Mesodermal cell (in vitro differentiated cells): Measurements from ENCODE around the gene PELI2. TPM values are rescaled to one million over a fixed set of nuclear protein-coding genes. Genes with fewer than 3 reads are reported as not detected.

ENCODE experiments used
- H3K27ac ChIP-seq: 2 replicates; pipeline ENCODE4 v1.7.0; 2013; ENCODE audit warnings: mild to moderate bottlenecking, low read depth, low read length, moderate library complexity; ENCODE audit not compliant: severe bottlenecking
- H3K36me3 ChIP-seq: 2 replicates; pipeline ENCODE4 v1.7.1; 2013; ENCODE audit warnings: mild to moderate bottlenecking, low read length, moderate library complexity; ENCODE audit not compliant: control insufficient read depth, insufficient read depth
- H3K4me1 ChIP-seq: one replicate; pipeline ENCODE4 v1.7.1; 2013; ENCODE audit warnings: mild to moderate bottlenecking, low read length; ENCODE audit not compliant: insufficient read depth, control insufficient read depth, poor library complexity, severe bottlenecking
- H3K4me3 ChIP-seq: 2 replicates; pipeline ENCODE4 v1.7.0; 2013; ENCODE audit warnings: low read length, control low read depth, mild to moderate bottlenecking; ENCODE audit not compliant: insufficient read depth, poor library complexity, severe bottlenecking; ENCODE audit errors: extremely low read depth
- H3K9me3 ChIP-seq: 2 replicates; pipeline ENCODE4 v1.7.1; 2013; ENCODE audit warnings: mild to moderate bottlenecking, low read length, moderate library complexity; ENCODE audit not compliant: control insufficient read depth
- WGBS, 2 experiments: methylation state at CpG; one replicate each; pipeline ENCODE4 v1.1.5; 2013; ENCODE audit warnings: missing lambda C conversion rate in 2 of 2; ENCODE audit not compliant: insufficient coverage in 2 of 2; 5-methylcytosine and 5-hydroxymethylcytosine counted together
- polyA plus RNA-seq, 2 experiments: library from polyadenylated mRNA; stranded (reverse); fragments of 50-300 nt; gene quantifications; one replicate each; pipeline ENCODE4 v1.2.3, GENCODE V29; 2013

The PELI2 gene
- polyA plus RNA-seq (2013, experiment 1 of 2) = 17.5 TPM
- polyA plus RNA-seq (2013, experiment 2 of 2) = 15.3 TPM

GRCh38 chr14:56117765-56118610, at the start of gene PELI2:
Gene PELI2, plus strand, starts transcription at chr14:56118411. Its CDS starts 250 bp downstream, at chr14:56118661.
- WGBS, 2 experiments = 0 to 1% methylated on average over 39 to 45 of the region's 96 CpGs
- Histone ChIP-seq H3K9me3 (no peaks in the 10 kb centered on the region), H3K36me3 (no peaks in the 10 kb centered on the region), H3K4me1 (peaks cover 14% of the 10 kb centered on the region), H3K4me3 (peak within 1 kb of the TSS; percentile 70), H3K27ac (peak within 1 kb of the TSS; percentile 81)

- 76 to 94% methylated on average over 3 to 4 of the region's 4 CpGs for WGBS, 2 experiments
- no peaks in the 10 kb centered on the region for H3K36me3 ChIP-seq
- H3K9me3 ChIP-seq = no peaks in the 10 kb centered on the region
- H3K4me3 ChIP-seq = no peak overlapping the region
- H3K27ac ChIP-seq = no peak overlapping the region
- H3K4me1 ChIP-seq = no peaks in the 10 kb centered on the region
Observed at GRCh38 chr14:56073799-56074198, 44.4 kb upstream of the PELI2 start.

- Histone ChIP-seq H3K9me3 (no peaks in the 10 kb centered on the region), H3K4me3 (no peak overlapping the region), H3K27ac (no peak overlapping the region), H3K36me3 (no peaks in the 10 kb centered on the region), H3K4me1 (no peaks in the 10 kb centered on the region)
- no CpG with 5 or more reads among the region's 2 CpGs for WGBS, 2 experiments
Observed at GRCh38 chr14:56075301-56075700, 42.9 kb upstream of the PELI2 start.

GRCh38 chr14:56081139-56081538, 37.1 kb upstream of the PELI2 start:
- no peak overlapping the region for H3K4me3 ChIP-seq
- no peaks in the 10 kb centered on the region for H3K36me3 ChIP-seq
- peaks cover 25% of the 10 kb centered on the region for H3K4me1 ChIP-seq
- 83 to 92% methylated on average over 1 of the region's 2 CpGs for WGBS, 2 experiments
- H3K27ac ChIP-seq = peak overlapping the region; percentile 76
- H3K9me3 ChIP-seq = no peaks in the 10 kb centered on the region

DNA sequence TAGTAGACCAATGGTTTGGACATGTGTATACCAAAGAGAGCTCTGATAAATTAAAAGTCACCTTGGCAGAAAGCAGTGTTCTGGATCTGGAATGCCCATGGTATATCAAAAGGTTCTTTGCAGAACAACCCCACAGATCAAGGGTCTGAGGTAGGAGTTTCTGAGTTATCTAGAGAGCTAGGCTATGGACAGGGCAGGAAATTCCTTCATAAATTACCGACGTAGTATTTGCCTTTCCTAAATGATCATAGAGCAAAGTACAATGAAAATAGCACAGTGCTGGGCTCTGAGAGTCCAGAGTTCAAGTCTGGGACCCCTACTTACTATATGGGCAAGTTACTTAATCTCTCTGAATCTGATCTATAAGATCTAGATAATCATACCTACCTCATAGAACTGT, 35.3 kb upstream of the PELI2 start:
- H3K36me3 ChIP-seq = no peaks in the 10 kb centered on the region
- 90% methylated on average over 2 of the region's 2 CpGs; no CpG with 5 or more reads in 1 of the 2 experiments for WGBS, 2 experiments
- H3K27ac ChIP-seq = peak overlapping the region; percentile 76
- no peaks in the 10 kb centered on the region for H3K9me3 ChIP-seq
- H3K4me3 ChIP-seq = no peak overlapping the region
- peaks cover 25% of the 10 kb centered on the region for H3K4me1 ChIP-seq

DNA sequence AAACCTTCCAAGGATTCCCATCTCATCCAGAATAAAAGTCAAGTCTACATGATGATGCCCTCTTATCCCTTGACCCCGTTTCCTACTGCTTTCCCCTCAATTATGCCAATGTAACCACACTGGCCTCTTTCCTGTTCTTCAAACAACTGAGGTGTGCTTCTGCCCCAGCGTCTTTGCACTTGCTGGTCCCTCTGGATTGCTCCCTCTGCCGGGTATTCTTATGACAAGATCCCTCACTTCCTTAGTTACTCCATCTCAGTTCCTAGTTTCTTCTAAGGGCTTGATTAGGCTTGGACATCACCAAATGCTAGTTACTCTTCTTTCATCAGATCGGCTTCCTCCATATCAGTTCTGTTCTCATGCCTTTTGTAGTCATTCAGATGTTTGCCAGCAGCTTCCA, 32.7 kb upstream of the PELI2 start:
- Histone ChIP-seq H3K9me3 (no peaks in the 10 kb centered on the region), H3K27ac (no peak overlapping the region), H3K36me3 (no peaks in the 10 kb centered on the region), H3K4me1 (peaks cover 31% of the 10 kb centered on the region), H3K4me3 (no peak overlapping the region)
- WGBS, 2 experiments = 81 to 96% methylated on average over 4 of the region's 4 CpGs

DNA sequence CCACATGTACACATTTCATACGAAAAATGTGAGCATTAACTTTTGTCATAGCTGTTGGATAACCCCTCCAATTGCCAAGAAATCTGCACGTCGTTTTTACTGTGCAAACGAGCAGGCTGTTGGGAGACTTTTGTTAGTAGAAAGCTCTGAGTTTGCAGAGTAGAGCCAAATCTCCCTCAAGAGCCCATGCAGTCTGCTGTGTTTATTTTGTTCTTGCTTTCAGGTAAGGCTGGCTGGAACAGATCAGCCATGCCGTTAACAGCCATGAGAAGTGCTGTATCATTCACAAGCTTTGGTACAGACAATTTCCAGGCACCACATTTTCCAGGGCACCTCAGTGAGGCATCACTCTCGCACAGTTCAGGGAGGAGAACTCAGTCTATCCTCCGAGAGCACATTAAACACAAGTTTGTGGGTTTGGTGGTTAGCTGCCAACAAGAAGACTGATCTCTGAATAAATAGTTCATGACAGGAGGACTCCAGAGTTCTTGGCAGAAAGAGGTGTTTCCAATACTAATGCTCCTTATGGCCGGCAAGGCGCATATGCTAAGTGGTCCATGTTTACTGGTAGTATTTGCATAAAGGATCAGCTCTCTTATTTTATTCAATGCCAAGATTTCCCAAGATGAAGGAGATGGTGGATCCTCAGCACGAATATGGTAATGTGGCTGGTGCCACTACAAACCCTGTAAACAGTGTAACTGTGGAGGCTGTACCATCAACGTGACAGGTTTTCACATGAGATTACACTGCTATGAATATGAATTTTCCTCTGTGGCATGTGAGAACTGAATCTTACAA, 30.3 kb upstream of the PELI2 start:
- no peaks in the 10 kb centered on the region for H3K36me3 ChIP-seq
- WGBS, 2 experiments = 77 to 94% methylated on average over 5 to 8 of the region's 11 CpGs
- H3K4me1 ChIP-seq = peaks cover 11% of the 10 kb centered on the region
- H3K9me3 ChIP-seq = no peaks in the 10 kb centered on the region
- peak overlapping the region; percentile 1 for H3K27ac ChIP-seq
- H3K4me3 ChIP-seq = no peak overlapping the region

DNA sequence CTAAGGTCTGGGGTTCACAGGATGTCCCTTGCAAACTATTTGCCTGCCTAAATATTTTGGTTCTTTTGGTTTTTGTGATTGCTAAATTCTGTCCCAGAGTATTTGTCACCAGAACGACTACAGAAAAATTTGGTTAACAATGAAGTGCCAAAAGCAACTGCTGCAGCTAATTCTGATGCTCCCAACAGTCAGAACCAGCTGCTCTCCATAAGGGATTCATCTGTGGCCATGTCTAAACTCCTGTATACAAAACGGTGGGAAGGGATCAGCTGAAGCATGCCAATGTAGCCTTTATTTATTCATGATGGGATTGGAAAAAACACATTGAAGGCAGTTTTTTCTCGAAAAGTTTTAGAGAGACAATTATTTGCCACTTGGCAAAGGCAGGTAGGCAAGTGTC, 29.3 kb upstream of the PELI2 start:
- Histone ChIP-seq H3K4me1 (peaks cover 10% of the 10 kb centered on the region), H3K9me3 (no peaks in the 10 kb centered on the region), H3K36me3 (no peaks in the 10 kb centered on the region), H3K27ac (no peak overlapping the region), H3K4me3 (no peak overlapping the region)
- 31 to 50% methylated on average over 2 to 3 of the region's 3 CpGs for WGBS, 2 experiments

GRCh38 chr14:56092763-56093162, 25.4 kb upstream of the PELI2 start:
- peaks cover 10% of the 10 kb centered on the region for H3K4me1 ChIP-seq
- H3K27ac ChIP-seq = no peak overlapping the region
- H3K9me3 ChIP-seq = no peaks in the 10 kb centered on the region
- H3K4me3 ChIP-seq = no peak overlapping the region
- WGBS, 2 experiments = 100% methylated on average over 1 of the region's 1 CpG; no CpG with 5 or more reads in 1 of the 2 experiments
- no peaks in the 10 kb centered on the region for H3K36me3 ChIP-seq

DNA sequence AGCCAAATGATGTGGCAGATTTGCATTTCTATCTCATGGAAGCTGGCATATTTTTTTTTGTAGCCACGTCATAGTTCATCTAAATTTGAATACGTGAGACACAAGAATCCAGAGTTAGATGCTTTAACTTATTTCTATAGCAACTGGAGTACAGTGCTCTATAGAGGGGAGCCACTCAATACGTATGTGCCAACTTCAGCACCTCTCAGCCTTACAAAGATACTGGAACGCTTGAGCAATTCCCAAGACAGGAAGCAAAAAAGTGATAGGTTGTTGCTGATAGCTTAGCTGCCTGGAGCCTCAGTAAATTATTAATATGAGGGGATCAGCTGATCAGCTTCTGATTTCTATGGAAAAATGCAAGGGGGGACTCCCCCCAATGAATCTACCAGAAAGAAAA, 24.1 kb upstream of the PELI2 start:
- no peaks in the 10 kb centered on the region for H3K36me3 ChIP-seq
- no peaks in the 10 kb centered on the region for H3K9me3 ChIP-seq
- 90 to 100% methylated on average over 1 to 2 of the region's 4 CpGs for WGBS, 2 experiments
- no peak overlapping the region for H3K4me3 ChIP-seq
- no peak overlapping the region for H3K27ac ChIP-seq
- peaks cover 3% of the 10 kb centered on the region for H3K4me1 ChIP-seq
